Omental fat pad (tissue), 4 donors: ENCODE results near the gene UBE2E2. TPM values are rescaled to one million over a fixed set of nuclear protein-coding genes. Genes with fewer than 3 reads are reported as not detected.
A peak's percentile ranks its signal among the peaks of the same experiment; 100 is the strongest.

Experiments used
- ATAC-seq: fragments of 150-250 bp; one replicate; pipeline ENCODE4 v1.9.1; 2016; ENCODE audit warnings: mild to moderate bottlenecking, moderate library complexity; ENCODE audit not compliant: low FRiP score
- DNase-seq: peaks from one replicate; pipeline ENCODE4 v3.0.0-alpha.2; 2019; ENCODE audit warnings: low spot score
- total RNA-seq, 4 donors: library from RNA; depleted of rRNA; stranded (reverse); fragments of >200 nt; gene quantifications; one replicate each; pipeline ENCODE4 v1.1.0, GENCODE V29; 2016
- TF ChIP-seq, protein P1 (sequence below), 3 donors: fragments of 450-650 bp; IDR thresholded peaks; one replicate each; pipeline ENCODE4 v1.5.1; 2016 to 2017; ENCODE audit warnings: antibody characterized with exemption in 3 of 3, mild to moderate bottlenecking in 3 of 3, moderate library complexity in 2 of 3

The UBE2E2 gene
- total RNA-seq, 4 donors from 2014 or later, result 25.9 to 93.4 (median 73.9) TPM

DNA sequence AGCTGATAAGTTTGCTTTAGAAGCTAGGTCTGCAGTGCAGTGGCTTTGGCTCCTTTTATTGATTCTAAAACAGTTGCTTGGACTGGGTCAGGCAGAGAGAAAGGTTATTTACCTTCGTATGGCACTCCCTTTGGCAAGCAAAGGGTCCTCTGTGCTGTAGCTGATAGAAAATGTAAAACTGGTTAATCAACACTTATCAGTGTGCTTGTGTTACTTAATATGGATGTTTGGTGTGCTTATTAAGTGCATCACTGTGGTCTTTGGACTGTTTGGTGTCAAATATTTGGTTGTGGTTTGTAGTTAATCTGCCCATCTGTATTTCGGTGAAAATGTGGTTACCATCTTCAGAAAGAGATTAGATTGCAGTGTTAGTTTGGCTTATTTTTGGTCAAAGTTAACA lies 16.0 kb downstream of the UBE2E2 start:
- DNase-seq, result no peak
- TF ChIP-seq, protein P1, sequence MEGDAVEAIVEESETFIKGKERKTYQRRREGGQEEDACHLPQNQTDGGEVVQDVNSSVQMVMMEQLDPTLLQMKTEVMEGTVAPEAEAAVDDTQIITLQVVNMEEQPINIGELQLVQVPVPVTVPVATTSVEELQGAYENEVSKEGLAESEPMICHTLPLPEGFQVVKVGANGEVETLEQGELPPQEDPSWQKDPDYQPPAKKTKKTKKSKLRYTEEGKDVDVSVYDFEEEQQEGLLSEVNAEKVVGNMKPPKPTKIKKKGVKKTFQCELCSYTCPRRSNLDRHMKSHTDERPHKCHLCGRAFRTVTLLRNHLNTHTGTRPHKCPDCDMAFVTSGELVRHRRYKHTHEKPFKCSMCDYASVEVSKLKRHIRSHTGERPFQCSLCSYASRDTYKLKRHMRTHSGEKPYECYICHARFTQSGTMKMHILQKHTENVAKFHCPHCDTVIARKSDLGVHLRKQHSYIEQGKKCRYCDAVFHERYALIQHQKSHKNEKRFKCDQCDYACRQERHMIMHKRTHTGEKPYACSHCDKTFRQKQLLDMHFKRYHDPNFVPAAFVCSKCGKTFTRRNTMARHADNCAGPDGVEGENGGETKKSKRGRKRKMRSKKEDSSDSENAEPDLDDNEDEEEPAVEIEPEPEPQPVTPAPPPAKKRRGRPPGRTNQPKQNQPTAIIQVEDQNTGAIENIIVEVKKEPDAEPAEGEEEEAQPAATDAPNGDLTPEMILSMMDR (IDR thresholded peaks at IDR 0.05), result no peak
- no peak for ATAC-seq

DNA sequence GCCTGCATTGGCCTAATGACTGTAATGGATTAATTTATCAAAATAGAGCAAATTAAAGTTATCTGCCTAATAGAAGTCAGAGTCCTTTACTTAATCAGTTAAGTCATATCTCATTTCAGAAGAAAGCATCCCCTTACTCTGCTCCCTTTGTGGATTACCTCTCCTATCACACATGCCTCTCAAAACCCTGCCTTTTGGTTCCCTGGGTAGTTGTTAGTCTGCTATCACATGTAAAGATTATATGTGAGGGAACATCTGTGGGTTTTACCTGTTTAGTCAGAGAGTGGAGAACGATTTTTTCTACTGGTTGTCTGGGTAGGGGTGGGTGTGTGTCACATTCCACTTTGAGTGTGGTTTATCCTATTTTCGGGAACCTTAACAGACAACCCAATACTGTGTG lies 16.4 kb downstream of the UBE2E2 start:
- ATAC-seq, result no peak
- TF ChIP-seq, protein P1 (IDR thresholded peaks at IDR 0.05), result no peak

DNA sequence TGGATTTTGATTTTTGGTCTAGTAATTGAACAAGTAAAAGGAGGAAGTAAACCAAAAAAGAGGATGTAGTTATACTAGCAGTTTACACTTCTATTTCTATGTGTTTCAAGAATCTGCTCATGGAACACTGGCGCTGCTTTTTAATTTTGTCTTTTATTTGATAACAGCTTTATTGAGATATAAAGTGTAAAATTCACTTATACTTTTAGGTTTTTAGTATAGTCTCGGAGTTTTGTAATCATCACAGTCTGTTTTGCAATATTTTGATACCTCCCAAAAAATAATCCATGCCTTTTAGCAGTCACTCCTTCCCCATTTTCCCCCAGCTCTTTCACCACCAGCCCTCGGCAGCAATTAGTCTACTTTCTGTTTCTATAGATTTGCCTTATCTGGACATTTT lies 18.0 kb downstream of the UBE2E2 start:
- TF ChIP-seq, protein P1 (IDR thresholded peaks at IDR 0.05), result no peak
- DNase-seq, result no peak

More for the DNA sequence above, 16.4 kb downstream of the UBE2E2 start:
- no peak for DNase-seq

DNA sequence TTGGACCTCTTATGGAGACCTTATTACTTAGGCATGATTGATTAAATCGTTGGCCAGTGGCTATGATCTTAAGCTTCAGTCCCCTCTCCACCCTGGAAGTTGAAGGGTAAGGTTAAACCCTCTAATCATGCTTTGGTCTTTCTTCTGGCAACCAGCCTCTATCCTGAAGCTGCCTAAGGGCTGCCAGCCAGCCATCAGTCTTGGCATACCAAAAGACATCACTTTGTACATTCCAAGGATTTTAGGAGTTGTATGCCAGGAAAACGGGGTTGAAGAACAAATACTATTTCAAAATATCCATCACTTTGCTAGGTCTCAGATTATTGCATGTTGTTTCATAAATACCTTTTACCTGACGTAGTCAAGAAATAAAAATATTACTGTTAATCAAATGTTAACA lies 28.9 kb downstream of the UBE2E2 start:
- ATAC-seq, result peak; percentile 72
- DNase-seq, result no peak
- TF ChIP-seq, protein P1 (IDR thresholded peaks at IDR 0.05), result no peak

More for the DNA sequence above, 18.0 kb downstream of the UBE2E2 start:
- ATAC-seq, result no peak

DNA sequence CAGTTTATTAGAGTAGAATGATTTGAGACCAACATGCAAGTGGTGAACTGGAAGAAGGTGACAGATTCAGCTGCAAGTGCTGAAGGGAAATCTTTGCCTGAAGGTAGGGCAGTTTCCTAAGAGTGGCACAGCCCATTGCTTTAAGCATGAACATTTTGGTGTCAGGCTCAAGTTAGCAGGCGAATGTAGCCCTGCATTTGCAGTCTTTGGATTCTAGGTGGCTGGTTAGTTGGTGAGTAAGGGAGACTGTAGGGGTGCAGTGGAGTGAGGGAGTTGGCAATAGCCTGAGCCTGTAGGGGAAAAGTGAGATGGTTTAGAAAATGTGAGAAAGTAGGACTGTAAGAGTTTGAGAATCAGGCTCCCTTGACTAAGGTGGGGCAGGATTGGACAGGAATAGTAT lies 29.7 kb downstream of the UBE2E2 start:
- TF ChIP-seq, protein P1 (IDR thresholded peaks at IDR 0.05), result no peak
- DNase-seq (no peak), ATAC-seq (no peak)

DNA sequence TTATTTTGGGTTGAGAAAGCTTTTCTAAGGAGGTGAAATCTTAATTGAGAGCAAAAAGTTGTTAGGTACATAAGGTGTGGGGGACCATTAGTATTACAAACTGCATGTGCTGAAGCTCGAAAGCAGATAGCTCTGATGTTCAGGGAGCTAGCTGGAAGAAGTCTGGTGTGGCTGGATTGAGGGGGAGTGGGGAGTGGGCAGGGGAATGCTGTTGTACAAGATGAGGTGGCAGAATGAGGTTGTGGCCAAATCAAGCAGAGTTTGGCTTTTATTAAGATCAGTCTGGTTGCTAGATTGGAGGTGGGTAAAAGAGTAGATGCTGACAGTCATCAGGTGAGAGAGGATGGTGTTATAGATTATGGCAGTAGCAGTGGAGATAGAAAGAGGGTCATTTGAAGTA lies 32.1 kb downstream of the UBE2E2 start:
- DNase-seq (no peak), ATAC-seq (no peak)
- TF ChIP-seq, protein P1 (IDR thresholded peaks at IDR 0.05), result no peak

DNA sequence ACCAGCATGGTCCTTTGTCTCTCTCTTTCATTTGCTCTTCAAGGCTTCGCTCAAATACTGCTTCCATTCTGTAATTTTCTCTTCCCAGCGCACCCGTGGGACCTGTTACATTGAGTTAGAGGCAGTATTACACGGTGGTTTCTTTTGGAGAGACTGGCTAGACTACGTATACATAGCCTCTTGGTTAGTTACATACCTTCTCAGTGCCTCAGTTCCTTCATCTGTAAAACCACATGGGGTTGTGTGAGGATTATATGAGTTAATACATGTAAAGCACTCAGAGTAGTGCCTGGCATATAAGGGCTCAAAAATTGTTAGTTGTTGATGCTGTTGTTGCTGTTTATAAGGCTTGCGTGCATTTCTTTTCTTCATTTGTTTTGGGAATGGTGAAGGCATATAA lies 33.8 kb downstream of the UBE2E2 start:
- DNase-seq (no peak), ATAC-seq (no peak)
- TF ChIP-seq, protein P1 (IDR thresholded peaks at IDR 0.05), result no peak
